ENCODE measurements around the gene SERINC3. TPM values are rescaled to one million over a fixed set of nuclear protein-coding genes. Genes with fewer than 3 reads are reported as not detected.

Gene SERINC3
- total and polyA plus RNA-seq, 2 experiments from 2014 or later = 80.0 to 128 TPM

DNA sequence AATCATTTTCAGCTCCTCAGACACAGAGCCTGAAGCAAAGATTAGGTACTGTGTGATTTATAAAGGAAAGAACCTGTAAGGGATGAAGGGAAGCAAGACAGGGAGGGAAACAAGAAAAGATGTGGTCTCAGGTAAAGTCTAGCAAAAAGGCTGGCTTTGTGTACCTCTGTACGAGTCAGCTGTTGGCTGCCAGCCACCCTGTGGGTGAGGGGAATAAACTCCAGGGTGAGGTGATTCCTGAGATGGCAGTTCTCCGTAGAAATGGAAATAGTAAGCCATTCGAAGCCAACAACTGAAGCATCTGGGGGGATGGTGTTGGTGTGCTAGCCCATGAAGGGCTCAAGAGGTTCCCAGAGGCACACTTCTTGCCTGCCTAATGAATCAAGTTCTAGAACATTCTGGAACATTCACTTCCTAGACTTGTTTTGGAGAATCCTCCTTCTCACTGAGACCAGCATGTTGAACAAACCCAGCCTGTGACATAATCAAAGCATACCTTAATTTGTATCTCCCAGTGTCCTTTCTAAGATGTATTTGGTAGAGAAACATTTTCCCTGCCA, 56.8 kb downstream of the SERINC3 start:
- Histone ChIP-seq H3K4me1 (ENCODE audit: insufficient read depth) (peaks cover 4% of the 10 kb centered on the region), H3K4me2 (no peak overlapping the region), H4K20me1 (ENCODE audit: insufficient read depth, poor library complexity, severe bottlenecking) (no peaks in the 10 kb centered on the region), H3K27ac (peak overlapping the region; percentile 34), H3K36me3 (replicated peaks; ENCODE audit: insufficient read depth, low read depth) (no peaks in the 10 kb centered on the region), H3K4me3 (no peak overlapping the region), H3K9me3 (ENCODE audit: low read depth) (no peaks in the 10 kb centered on the region), H2AFZ (no peak overlapping the region), H3K9me2 (replicated peaks; ENCODE audit: insufficient read depth) (no peaks in the 10 kb centered on the region), H3K27me3 (no peaks in the 10 kb centered on the region), H3K79me2 (no peaks in the 10 kb centered on the region)
- TF ChIP-seq, protein P1, sequence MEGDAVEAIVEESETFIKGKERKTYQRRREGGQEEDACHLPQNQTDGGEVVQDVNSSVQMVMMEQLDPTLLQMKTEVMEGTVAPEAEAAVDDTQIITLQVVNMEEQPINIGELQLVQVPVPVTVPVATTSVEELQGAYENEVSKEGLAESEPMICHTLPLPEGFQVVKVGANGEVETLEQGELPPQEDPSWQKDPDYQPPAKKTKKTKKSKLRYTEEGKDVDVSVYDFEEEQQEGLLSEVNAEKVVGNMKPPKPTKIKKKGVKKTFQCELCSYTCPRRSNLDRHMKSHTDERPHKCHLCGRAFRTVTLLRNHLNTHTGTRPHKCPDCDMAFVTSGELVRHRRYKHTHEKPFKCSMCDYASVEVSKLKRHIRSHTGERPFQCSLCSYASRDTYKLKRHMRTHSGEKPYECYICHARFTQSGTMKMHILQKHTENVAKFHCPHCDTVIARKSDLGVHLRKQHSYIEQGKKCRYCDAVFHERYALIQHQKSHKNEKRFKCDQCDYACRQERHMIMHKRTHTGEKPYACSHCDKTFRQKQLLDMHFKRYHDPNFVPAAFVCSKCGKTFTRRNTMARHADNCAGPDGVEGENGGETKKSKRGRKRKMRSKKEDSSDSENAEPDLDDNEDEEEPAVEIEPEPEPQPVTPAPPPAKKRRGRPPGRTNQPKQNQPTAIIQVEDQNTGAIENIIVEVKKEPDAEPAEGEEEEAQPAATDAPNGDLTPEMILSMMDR (IDR thresholded peaks at IDR 0.05; ENCODE audit: poor library complexity) = no peak
- no peak for TF ChIP-seq EZH2 (IDR thresholded peaks at IDR 0.05; ENCODE audit: borderline replicate concordance)
- TF ChIP-seq EZH2phosphoT487 (IDR thresholded peaks at IDR 0.05; ENCODE audit: low read depth, severe bottlenecking, unreplicated experiment) = no peak
- WGBS (ENCODE audit: low lambda C conversion rate, missing lambda C conversion rate) = 51% methylated on average over 3 of the region's 3 CpGs
- DNase-seq (ENCODE audit: low spot score) = peak; percentile 37

DNA sequence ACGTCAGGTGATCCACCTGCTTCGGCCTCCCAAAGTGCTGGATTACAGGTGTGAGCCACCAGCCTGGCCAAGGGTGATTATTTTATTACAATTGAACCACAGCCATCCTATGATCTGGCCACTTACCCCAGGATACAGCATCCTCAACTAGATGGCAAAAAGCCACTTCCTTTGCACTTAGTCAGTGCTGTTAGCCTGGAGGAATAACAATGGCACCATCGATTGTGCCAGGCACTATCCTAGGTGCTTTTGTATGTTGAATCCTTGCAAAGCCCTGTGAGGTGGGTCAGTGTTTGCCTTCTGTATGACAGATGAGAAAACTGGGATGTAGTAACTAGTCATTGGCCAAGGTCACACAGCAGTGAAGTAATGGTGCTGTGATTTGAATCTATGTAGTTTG, 57.4 kb downstream of the SERINC3 start:
- WGBS (ENCODE audit: low lambda C conversion rate, missing lambda C conversion rate) = 87% methylated on average over 3 of the region's 3 CpGs
- H4K20me1 ChIP-seq (ENCODE audit: insufficient read depth, poor library complexity, severe bottlenecking) = no peaks in the 10 kb centered on the region

DNA sequence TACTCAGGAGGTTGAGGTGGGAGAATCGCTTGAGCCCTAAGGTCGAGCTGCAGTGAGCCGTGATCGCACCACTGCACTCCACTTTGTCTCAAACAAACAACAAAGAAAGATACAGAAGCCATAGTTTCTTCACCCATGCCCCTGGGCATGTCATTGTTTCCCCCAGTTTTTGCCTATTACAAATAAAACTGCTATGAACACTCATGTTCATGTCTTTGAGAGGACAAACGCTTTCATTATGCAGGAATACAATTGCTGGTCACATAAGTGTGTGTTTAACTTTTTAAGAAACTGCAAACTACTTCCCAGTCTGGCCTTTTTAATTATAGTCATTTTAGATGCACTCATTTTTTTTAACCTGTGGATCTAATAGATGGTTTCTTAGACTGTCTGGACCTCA, 58.4 kb downstream of the SERINC3 start:
- no peak for DNase-seq (ENCODE audit: low spot score)
- H3K79me2 ChIP-seq = no peaks in the 10 kb centered on the region
- no peaks in the 10 kb centered on the region for H4K20me1 ChIP-seq (ENCODE audit: insufficient read depth, poor library complexity, severe bottlenecking)
- no peak overlapping the region for H3K4me3 ChIP-seq
- H3K9me2 ChIP-seq (replicated peaks; ENCODE audit: insufficient read depth) = no peaks in the 10 kb centered on the region
- no peaks in the 10 kb centered on the region for H3K36me3 ChIP-seq (replicated peaks; ENCODE audit: insufficient read depth, low read depth)
- peaks cover 8% of the 10 kb centered on the region for H3K4me1 ChIP-seq (ENCODE audit: insufficient read depth)
- H3K27me3 ChIP-seq = no peaks in the 10 kb centered on the region
- H2AFZ ChIP-seq = no peak overlapping the region
- no peak overlapping the region for H3K4me2 ChIP-seq
- WGBS (ENCODE audit: low lambda C conversion rate, missing lambda C conversion rate) = 83% methylated on average over 5 of the region's 5 CpGs
- TF ChIP-seq, protein P1 (IDR thresholded peaks at IDR 0.05; ENCODE audit: poor library complexity) = no peak
- TF ChIP-seq EZH2 (IDR thresholded peaks at IDR 0.05; ENCODE audit: borderline replicate concordance) (no peak), EZH2phosphoT487 (IDR thresholded peaks at IDR 0.05; ENCODE audit: low read depth, severe bottlenecking, unreplicated experiment) (no peak)
- no peaks in the 10 kb centered on the region for H3K9me3 ChIP-seq (ENCODE audit: low read depth)
- H3K27ac ChIP-seq = no peak overlapping the region

More for the DNA sequence above, 57.4 kb downstream of the SERINC3 start:
- no peak overlapping the region for H3K4me3 ChIP-seq
- no peak overlapping the region for H3K27ac ChIP-seq
- no peak for DNase-seq (ENCODE audit: low spot score)
- H3K4me1 ChIP-seq (ENCODE audit: insufficient read depth) = peaks cover 4% of the 10 kb centered on the region
- no peak overlapping the region for H2AFZ ChIP-seq
- no peaks in the 10 kb centered on the region for H3K79me2 ChIP-seq
- TF ChIP-seq EZH2phosphoT487 (IDR thresholded peaks at IDR 0.05; ENCODE audit: low read depth, severe bottlenecking, unreplicated experiment) (no peak), EZH2 (IDR thresholded peaks at IDR 0.05; ENCODE audit: borderline replicate concordance) (no peak)
- TF ChIP-seq, protein P1 (IDR thresholded peaks at IDR 0.05; ENCODE audit: poor library complexity) = no peak
- no peaks in the 10 kb centered on the region for H3K36me3 ChIP-seq (replicated peaks; ENCODE audit: insufficient read depth, low read depth)
- no peak overlapping the region for H3K4me2 ChIP-seq
- no peaks in the 10 kb centered on the region for H3K9me3 ChIP-seq (ENCODE audit: low read depth)
- no peaks in the 10 kb centered on the region for H3K27me3 ChIP-seq
- no peaks in the 10 kb centered on the region for H3K9me2 ChIP-seq (replicated peaks; ENCODE audit: insufficient read depth)
